Neural progenitor cell (in vitro differentiated cells): ENCODE measurements around the gene PPP1R18. TPM values are rescaled to one million over a fixed set of nuclear protein-coding genes. Genes with fewer than 3 reads are reported as not detected.

Experiments used
- DNase-seq: peaks from one replicate; pipeline ENCODE4 v3.0.0-alpha.2; 2016; ENCODE audit warnings: low spot score
- H2AFZ ChIP-seq: fragments of 200-600 bp; sonication (generic); replicated peaks from 2 replicates; pipeline ENCODE4 v1.6.1; 2016; ENCODE audit warnings: antibody characterized with exemption
- H3F3A ChIP-seq: fragments of 200-600 bp; sonication (generic); 2 replicates; pipeline ENCODE4 v1.6.1; 2016; ENCODE audit warnings: antibody characterized with exemption, low read depth
- H3K27ac ChIP-seq: fragments of 200-600 bp; sonication (generic); 2 replicates; pipeline ENCODE4 v1.5.1; 2016; ENCODE audit warnings: mild to moderate bottlenecking
- H3K27me3 ChIP-seq: fragments of 200-600 bp; sonication (generic); 2 replicates; pipeline ENCODE4 v1.6.1; 2016; ENCODE audit warnings: mild to moderate bottlenecking, moderate library complexity
- H3K36me3 ChIP-seq: fragments of 200-600 bp; sonication (generic); 2 replicates; pipeline ENCODE4 v1.5.1; 2016
- H3K4me1 ChIP-seq: fragments of 200-600 bp; sonication (generic); 2 replicates; pipeline ENCODE4 v1.6.1; 2016; ENCODE audit warnings: mixed run types
- H3K4me2 ChIP-seq: fragments of 200-600 bp; sonication (generic); 2 replicates; pipeline ENCODE4 v1.6.1; 2016
- H3K4me3 ChIP-seq: fragments of 200-600 bp; sonication (generic); 2 replicates; pipeline ENCODE4 v1.5.1; 2016
- H3K79me2 ChIP-seq: fragments of 200-600 bp; sonication (generic); 2 replicates; pipeline ENCODE4 v1.6.1; 2016; ENCODE audit warnings: low read depth
- H3K9ac ChIP-seq: fragments of 200-600 bp; sonication (generic); 2 replicates; pipeline ENCODE4 v1.6.1; 2016
- H3K9me3 ChIP-seq: fragments of 200-600 bp; sonication (generic); 2 replicates; pipeline ENCODE4 v1.5.1; 2016; ENCODE audit warnings: low read depth
- H4K20me1 ChIP-seq: fragments of 200-600 bp; sonication (generic); 2 replicates; pipeline ENCODE4 v1.6.1; 2016; ENCODE audit warnings: low read depth
- H3K27ac Mint-ChIP-seq: 3 replicates; pipeline ENCODE4 v1.8.0; 2021; ENCODE audit warnings: mixed read lengths
- H3K27me3 Mint-ChIP-seq: 2 replicates; pipeline ENCODE4 v1.8.0; 2022; ENCODE audit warnings: low read depth, mild to moderate bottlenecking, inconsistent platforms, moderate library complexity, mixed read lengths; ENCODE audit not compliant: insufficient read depth
- H3K36me3 Mint-ChIP-seq: 3 replicates; pipeline ENCODE4 v1.8.0; 2021; ENCODE audit warnings: mixed read lengths
- H3K4me1 Mint-ChIP-seq: 3 replicates; pipeline ENCODE4 v1.8.0; 2021; ENCODE audit warnings: mixed read lengths
- H3K4me3 Mint-ChIP-seq: 3 replicates; pipeline ENCODE4 v1.8.0; 2021; ENCODE audit warnings: mild to moderate bottlenecking, moderate library complexity, mixed read lengths
- H3K9me3 Mint-ChIP-seq: 3 replicates; pipeline ENCODE4 v1.8.0; 2020; ENCODE audit warnings: mixed read lengths
- EZH2 ChIP-seq: fragments of 200-600 bp; sonication (generic); IDR thresholded peaks from 2 replicates; pipeline ENCODE4 v1.6.1; 2017; ENCODE audit warnings: antibody characterized with exemption, mild to moderate bottlenecking, moderate library complexity
- EZH2phosphoT487 ChIP-seq: fragments of 200-600 bp; sonication (generic); IDR thresholded peaks from 2 replicates; pipeline ENCODE4 v1.6.1; 2017; ENCODE audit warnings: antibody characterized with exemption
- total RNA-seq: library from RNA; depleted of rRNA; stranded (reverse); fragments of >200 nt; gene quantifications from 2 replicates; pipeline ENCODE4 v1.2.3, GENCODE V29; 2015; ENCODE audit warnings: low replicate concordance
- TF ChIP-seq, protein P1 (sequence below): fragments of 200-600 bp; sonication (generic); IDR thresholded peaks from 2 replicates; pipeline ENCODE4 v1.5.1; 2017; ENCODE audit warnings: antibody characterized with exemption, mild to moderate bottlenecking

Gene PPP1R18
- total RNA-seq, 1 donor from 2014 or later = 10.2 TPM

GRCh38 chr6:30696432-30696831 is 10.0 kb upstream of the PPP1R18 start:
- Mint-ChIP-seq H3K4me3 (no peak overlapping the region), H3K9me3 (no peaks in the 10 kb centered on the region), H3K4me1 (peaks cover 7% of the 10 kb centered on the region), H3K27ac (no peak overlapping the region), H3K27me3 (peaks cover 2% of the 10 kb centered on the region), H3K36me3 (peaks cover 12% of the 10 kb centered on the region)
- H3K4me2 ChIP-seq = no peak overlapping the region
- H4K20me1 ChIP-seq = no peaks in the 10 kb centered on the region
- DNase-seq = no peak
- H3K9me3 ChIP-seq = no peaks in the 10 kb centered on the region
- peaks cover 12% of the 10 kb centered on the region for H3F3A ChIP-seq
- no peaks in the 10 kb centered on the region for H3K27me3 ChIP-seq
- H3K4me1 ChIP-seq = peaks cover under 1% of the 10 kb centered on the region
- H3K27ac ChIP-seq = no peak overlapping the region
- H3K9ac ChIP-seq = no peak overlapping the region
- no peak overlapping the region for H3K4me3 ChIP-seq
- no peak for TF ChIP-seq EZH2phosphoT487
- H2AFZ ChIP-seq = no peak overlapping the region
- H3K79me2 ChIP-seq = no peaks in the 10 kb centered on the region
- no peaks in the 10 kb centered on the region for H3K36me3 ChIP-seq

DNA sequence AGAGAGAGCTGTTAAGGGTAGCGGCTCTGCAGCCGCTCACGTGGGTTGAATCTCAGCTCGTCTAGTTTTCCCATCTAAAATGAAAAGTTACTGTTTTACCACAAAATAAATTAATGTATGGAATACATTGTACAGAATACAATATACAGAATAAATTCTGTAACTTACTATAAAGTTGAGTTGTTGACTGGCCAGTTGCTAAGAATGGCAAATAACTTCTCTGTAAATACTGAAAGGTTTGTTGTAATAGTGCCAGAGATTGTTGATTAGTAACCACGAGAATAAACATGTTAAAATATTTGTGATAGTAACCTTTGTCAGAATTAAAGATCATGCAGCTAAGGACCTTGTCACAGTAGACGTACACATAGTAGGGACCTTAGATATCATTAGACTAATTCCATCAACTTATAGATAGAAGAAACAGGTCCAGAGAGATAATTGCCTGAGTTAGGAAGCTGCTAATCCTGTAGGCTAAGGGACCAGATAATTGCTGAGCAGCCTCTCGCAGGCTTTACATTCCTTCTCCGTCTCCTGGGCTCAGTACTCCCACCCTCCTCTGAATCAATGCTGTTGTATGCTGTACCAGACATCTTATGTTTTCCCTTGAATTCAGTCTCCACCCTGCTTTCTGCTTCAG is 4.9 kb upstream of the PPP1R18 start:
- Histone ChIP-seq H3K4me3 (peak overlapping the region; percentile 76), H3K9me3 (no peaks in the 10 kb centered on the region), H2AFZ (peak overlapping the region; percentile 89), H3K27me3 (no peaks in the 10 kb centered on the region), H3K36me3 (no peaks in the 10 kb centered on the region), H3F3A (peaks cover 43% of the 10 kb centered on the region), H3K27ac (peak overlapping the region; percentile 35), H3K4me1 (peaks cover 23% of the 10 kb centered on the region), H3K79me2 (peaks cover 29% of the 10 kb centered on the region), H4K20me1 (no peaks in the 10 kb centered on the region), H3K4me2 (peak overlapping the region; percentile 88), H3K9ac (no peak overlapping the region)
- Mint-ChIP-seq H3K27me3 (peaks cover 5% of the 10 kb centered on the region), H3K4me3 (peak overlapping the region; percentile 92), H3K4me1 (peaks cover 43% of the 10 kb centered on the region), H3K36me3 (peaks cover 6% of the 10 kb centered on the region), H3K27ac (peak overlapping the region; percentile 30), H3K9me3 (no peaks in the 10 kb centered on the region)
- DNase-seq = peak; percentile 79
- no peak for TF ChIP-seq EZH2phosphoT487
- TF ChIP-seq, protein P1, sequence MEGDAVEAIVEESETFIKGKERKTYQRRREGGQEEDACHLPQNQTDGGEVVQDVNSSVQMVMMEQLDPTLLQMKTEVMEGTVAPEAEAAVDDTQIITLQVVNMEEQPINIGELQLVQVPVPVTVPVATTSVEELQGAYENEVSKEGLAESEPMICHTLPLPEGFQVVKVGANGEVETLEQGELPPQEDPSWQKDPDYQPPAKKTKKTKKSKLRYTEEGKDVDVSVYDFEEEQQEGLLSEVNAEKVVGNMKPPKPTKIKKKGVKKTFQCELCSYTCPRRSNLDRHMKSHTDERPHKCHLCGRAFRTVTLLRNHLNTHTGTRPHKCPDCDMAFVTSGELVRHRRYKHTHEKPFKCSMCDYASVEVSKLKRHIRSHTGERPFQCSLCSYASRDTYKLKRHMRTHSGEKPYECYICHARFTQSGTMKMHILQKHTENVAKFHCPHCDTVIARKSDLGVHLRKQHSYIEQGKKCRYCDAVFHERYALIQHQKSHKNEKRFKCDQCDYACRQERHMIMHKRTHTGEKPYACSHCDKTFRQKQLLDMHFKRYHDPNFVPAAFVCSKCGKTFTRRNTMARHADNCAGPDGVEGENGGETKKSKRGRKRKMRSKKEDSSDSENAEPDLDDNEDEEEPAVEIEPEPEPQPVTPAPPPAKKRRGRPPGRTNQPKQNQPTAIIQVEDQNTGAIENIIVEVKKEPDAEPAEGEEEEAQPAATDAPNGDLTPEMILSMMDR = no peak
- TF ChIP-seq EZH2 = no peak

GRCh38 chr6:30690403-30691207 is 4.2 kb upstream of the PPP1R18 start, which contains the start of gene NRM:
TSS of gene NRM (minus strand) at chr6:30690984. CDS start at chr6:30690974, 10 bp downstream.
- H3K27me3 ChIP-seq = no peaks in the 10 kb centered on the region
- H3F3A ChIP-seq = peaks cover 43% of the 10 kb centered on the region
- H3K4me1 Mint-ChIP-seq = peaks cover 49% of the 10 kb centered on the region
- no peaks in the 10 kb centered on the region for H3K9me3 ChIP-seq
- H3K36me3 Mint-ChIP-seq = peaks cover 6% of the 10 kb centered on the region
- H3K9ac ChIP-seq = peak within 1 kb of the TSS; percentile 8
- peak within 1 kb of the TSS; percentile 88 for H3K4me2 ChIP-seq
- no peak for TF ChIP-seq EZH2
- no peak for TF ChIP-seq EZH2phosphoT487
- TF ChIP-seq, protein P1 = no peak
- peak; percentile 94 for DNase-seq
- H3K4me3 ChIP-seq = peak within 1 kb of the TSS; percentile 76
- H3K27ac Mint-ChIP-seq = peak within 1 kb of the TSS; percentile 94
- H3K4me3 Mint-ChIP-seq = peak within 1 kb of the TSS; percentile 95
- H3K79me2 ChIP-seq = peaks cover 36% of the 10 kb centered on the region
- peaks cover 5% of the 10 kb centered on the region for H3K27me3 Mint-ChIP-seq
- peak within 1 kb of the TSS; percentile 89 for H2AFZ ChIP-seq
- no peaks in the 10 kb centered on the region for H3K36me3 ChIP-seq
- peak within 1 kb of the TSS; percentile 84 for H3K27ac ChIP-seq
- no peaks in the 10 kb centered on the region for H4K20me1 ChIP-seq
- no peaks in the 10 kb centered on the region for H3K9me3 Mint-ChIP-seq
- peaks cover 30% of the 10 kb centered on the region for H3K4me1 ChIP-seq
